GM12872 (cell line): ENCODE results near the gene MYO1G.

Source experiments
- CTCF ChIP-seq: IDR thresholded peaks from 3 replicates; pipeline ENCODE4 v1.5.1; 2011; ENCODE audit warnings: low read depth, mild to moderate bottlenecking, low read length, moderate library complexity; ENCODE audit not compliant: insufficient read depth

MYO1G gene

DNA sequence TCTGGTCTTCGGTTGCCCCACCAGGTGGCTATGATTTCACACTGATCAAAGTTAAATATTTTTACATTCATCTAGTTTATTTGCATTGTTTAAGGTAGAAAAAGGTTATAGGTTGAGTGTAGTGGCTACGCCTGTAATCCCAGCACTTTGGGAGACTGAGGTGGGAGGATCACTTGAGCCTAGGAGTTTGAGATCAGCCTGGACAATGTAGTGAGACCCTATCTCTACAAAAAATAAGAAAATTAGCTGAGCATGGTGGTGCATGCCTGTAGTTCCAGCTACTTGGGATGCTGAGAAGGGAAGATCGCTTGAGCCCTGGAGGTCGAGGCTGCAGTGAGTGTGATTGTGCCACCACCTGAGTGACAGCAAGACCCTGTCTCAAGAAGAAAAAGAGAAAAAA is 25.0 kb upstream of the MYO1G start:
- no peak for TF ChIP-seq CTCF

DNA sequence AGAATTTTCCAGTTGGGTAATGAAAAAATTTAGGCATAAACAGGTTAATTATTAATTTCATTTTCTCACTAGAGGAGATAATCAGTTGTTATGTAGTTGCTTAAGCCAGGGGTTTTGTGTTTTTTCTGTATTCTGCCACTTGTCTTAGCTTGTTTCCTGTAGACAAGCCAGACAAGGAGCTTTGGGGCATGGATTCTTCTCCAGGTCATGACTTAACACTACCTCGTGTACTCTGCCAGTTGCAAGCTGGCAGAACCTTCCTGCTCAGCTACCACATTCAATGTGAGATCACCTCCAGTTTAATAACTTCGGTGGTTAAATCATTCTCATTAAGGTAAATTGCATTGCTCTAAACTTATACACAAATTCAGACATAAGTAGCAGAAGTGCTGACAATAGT is 23.0 kb upstream of the MYO1G start:
- TF ChIP-seq CTCF = no peak

- no peak for TF ChIP-seq CTCF
Observed at GRCh38 chr7:45001138-45001694, 22.4 kb upstream of the MYO1G start.

- TF ChIP-seq CTCF = no peak
Observed at GRCh38 chr7:45000093-45001032, 21.5 kb upstream of the MYO1G start, which contains the start of gene CCM2. TSS of gene CCM2 (plus strand) at chr7:45000201. CDS start at chr7:45000334, 133 bp downstream.

GRCh38 chr7:44999245-45000092 is 20.7 kb upstream of the MYO1G start:
- no peak for TF ChIP-seq CTCF

DNA sequence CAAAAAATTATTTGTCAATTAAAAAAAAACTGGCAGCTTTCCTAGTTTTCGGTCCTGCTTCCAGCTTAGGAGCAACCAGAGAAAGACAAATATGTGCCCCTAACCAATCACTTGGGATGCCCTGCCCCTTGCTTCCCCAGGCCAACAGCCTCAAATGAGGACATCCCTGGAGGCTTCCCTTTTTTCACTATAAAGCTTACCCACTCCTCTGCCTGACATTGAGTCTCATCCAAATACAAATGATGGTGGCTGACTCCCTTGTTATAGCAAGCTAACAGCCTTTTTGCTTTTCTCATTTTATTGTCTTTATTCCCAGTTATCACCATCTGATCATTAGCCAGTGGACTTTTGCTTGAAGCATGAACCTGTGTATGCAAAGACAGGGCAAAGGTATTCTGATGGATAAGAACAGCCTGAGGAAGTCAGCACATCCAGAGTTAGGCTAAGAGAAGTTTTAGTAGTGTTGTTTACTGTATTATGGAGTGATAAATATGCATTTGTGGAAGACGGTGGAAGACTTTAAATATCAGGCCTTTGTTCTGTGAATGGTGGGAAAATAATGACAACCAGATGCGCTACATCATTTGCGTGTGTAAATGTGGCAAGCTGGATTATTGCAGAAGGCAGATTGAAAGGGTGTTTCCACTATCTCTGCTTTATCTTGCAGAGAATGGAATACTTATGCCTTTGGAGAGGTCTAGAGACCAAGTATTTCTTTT is 19.5 kb upstream of the MYO1G start:
- no peak for TF ChIP-seq CTCF
